ENCODE measurements around the gene DNM3.

DNA sequence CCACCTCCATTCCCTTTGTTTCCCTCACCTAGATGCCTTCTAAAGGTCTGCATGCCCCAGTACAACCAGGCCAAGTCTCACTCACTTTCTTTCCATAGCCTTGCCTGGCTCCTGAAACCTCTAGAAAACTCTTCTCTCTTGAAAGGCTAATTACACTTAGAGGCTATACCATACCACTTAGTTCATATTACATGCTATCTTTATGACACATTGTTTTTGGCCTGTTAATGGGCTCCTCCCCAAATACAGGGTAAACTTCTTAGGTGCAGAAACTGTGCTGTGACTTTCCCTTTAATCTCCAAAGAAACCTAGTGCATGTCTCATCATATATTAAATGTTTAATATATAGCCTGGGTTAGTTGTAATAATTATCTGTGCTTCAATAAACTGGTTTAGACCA lies 522.6 kb downstream of the DNM3 start:
- TF ChIP-seq ZBTB17 (tag by site-specific recombination; IDR thresholded peaks at IDR 0.05) (no peak), ZNF138 (tag by site-specific recombination; IDR thresholded peaks at IDR 0.05; ENCODE audit: borderline replicate concordance) (no peak), ZNF23 (tag by site-specific recombination; IDR thresholded peaks at IDR 0.05; ENCODE audit: borderline replicate concordance) (no peak), ZNF560 (tag by site-specific recombination; IDR thresholded peaks at IDR 0.05; ENCODE audit: borderline replicate concordance) (no peak)
- TF ChIP-seq, protein P1, sequence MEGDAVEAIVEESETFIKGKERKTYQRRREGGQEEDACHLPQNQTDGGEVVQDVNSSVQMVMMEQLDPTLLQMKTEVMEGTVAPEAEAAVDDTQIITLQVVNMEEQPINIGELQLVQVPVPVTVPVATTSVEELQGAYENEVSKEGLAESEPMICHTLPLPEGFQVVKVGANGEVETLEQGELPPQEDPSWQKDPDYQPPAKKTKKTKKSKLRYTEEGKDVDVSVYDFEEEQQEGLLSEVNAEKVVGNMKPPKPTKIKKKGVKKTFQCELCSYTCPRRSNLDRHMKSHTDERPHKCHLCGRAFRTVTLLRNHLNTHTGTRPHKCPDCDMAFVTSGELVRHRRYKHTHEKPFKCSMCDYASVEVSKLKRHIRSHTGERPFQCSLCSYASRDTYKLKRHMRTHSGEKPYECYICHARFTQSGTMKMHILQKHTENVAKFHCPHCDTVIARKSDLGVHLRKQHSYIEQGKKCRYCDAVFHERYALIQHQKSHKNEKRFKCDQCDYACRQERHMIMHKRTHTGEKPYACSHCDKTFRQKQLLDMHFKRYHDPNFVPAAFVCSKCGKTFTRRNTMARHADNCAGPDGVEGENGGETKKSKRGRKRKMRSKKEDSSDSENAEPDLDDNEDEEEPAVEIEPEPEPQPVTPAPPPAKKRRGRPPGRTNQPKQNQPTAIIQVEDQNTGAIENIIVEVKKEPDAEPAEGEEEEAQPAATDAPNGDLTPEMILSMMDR (tag by site-specific recombination; IDR thresholded peaks at IDR 0.05) = no peak
- TF ChIP-seq, protein P2, sequence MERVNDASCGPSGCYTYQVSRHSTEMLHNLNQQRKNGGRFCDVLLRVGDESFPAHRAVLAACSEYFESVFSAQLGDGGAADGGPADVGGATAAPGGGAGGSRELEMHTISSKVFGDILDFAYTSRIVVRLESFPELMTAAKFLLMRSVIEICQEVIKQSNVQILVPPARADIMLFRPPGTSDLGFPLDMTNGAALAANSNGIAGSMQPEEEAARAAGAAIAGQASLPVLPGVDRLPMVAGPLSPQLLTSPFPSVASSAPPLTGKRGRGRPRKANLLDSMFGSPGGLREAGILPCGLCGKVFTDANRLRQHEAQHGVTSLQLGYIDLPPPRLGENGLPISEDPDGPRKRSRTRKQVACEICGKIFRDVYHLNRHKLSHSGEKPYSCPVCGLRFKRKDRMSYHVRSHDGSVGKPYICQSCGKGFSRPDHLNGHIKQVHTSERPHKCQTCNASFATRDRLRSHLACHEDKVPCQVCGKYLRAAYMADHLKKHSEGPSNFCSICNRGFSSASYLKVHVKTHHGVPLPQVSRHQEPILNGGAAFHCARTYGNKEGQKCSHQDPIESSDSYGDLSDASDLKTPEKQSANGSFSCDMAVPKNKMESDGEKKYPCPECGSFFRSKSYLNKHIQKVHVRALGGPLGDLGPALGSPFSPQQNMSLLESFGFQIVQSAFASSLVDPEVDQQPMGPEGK (tag by site-specific recombination; IDR thresholded peaks at IDR 0.05) = no peak
